Measurements from ENCODE around the gene HSDL2.

HSDL2 gene

GRCh38 chr9:112380102-112380824 lies at the start of gene HSDL2:
Gene HSDL2, plus strand, starts transcription at chr9:112380108. Its CDS starts 56 bp downstream, at chr9:112380164.
- Mint-ChIP-seq H3K27ac (peak within 1 kb of the TSS; percentile 98), H3K4me1 (peaks cover 37 to 65% of the 10 kb centered on the region in 2 donors), H3K4me3 (peak within 1 kb of the TSS; percentile 97 to 99), H3K27me3 (no peaks in the 10 kb centered on the region), H3K36me3 (no peaks in the 10 kb centered on the region), H3K9me3 (no peaks in the 10 kb centered on the region)
- ATAC-seq (replicated peaks) (peak; percentile 28 to 41), DNase-seq (peak; percentile 34)

GRCh38 chr9:112331674-112331952 lies 48.3 kb upstream of the HSDL2 start:
- Mint-ChIP-seq H3K27ac (peak overlapping the region; percentile 14), H3K4me3 (peak overlapping the region; percentile 92 to 94), H3K9me3 (no peaks in the 10 kb centered on the region), H3K4me1 (peaks cover 18 to 42% of the 10 kb centered on the region in 2 donors), H3K27me3 (no peaks in the 10 kb centered on the region), H3K36me3 (peaks cover 4 to 6% of the 10 kb centered on the region in 2 donors)
- ATAC-seq (replicated peaks) (no peak), DNase-seq (no peak)

- ATAC-seq (replicated peaks) = no peak
- Mint-ChIP-seq H3K27me3 (no peaks in the 10 kb centered on the region), H3K27ac (peak overlapping the region; percentile 97), H3K36me3 (peaks cover 4 to 6% of the 10 kb centered on the region in 2 donors), H3K4me3 (peak overlapping the region; percentile 92 to 94), H3K9me3 (no peaks in the 10 kb centered on the region), H3K4me1 (peaks cover 18 to 36% of the 10 kb centered on the region in 2 donors)
- DNase-seq = no peak
These were observed 47.7 kb upstream of the HSDL2 start for GRCh38 chr9:112332214-112332613.

GRCh38 chr9:112332674-112332976 lies 47.3 kb upstream of the HSDL2 start:
- H3K9me3 Mint-ChIP-seq = no peaks in the 10 kb centered on the region
- H3K36me3 Mint-ChIP-seq = peaks cover 4 to 6% of the 10 kb centered on the region in 2 donors
- peak overlapping the region; percentile 97 for H3K27ac Mint-ChIP-seq
- no peak for ATAC-seq (replicated peaks)
- H3K4me1 Mint-ChIP-seq = peaks cover 18 to 31% of the 10 kb centered on the region in 2 donors
- H3K4me3 Mint-ChIP-seq = peak overlapping the region; percentile 92 to 94
- no peak for DNase-seq
- H3K27me3 Mint-ChIP-seq = no peaks in the 10 kb centered on the region

GRCh38 chr9:112332977-112333638 lies 46.8 kb upstream of the HSDL2 start, which contains the start of gene PTBP3:
Gene PTBP3, minus strand, starts transcription at chr9:112333619. Its CDS starts 35,754 bp downstream, at chr9:112297865.
- Mint-ChIP-seq H3K36me3 (peaks cover 4 to 6% of the 10 kb centered on the region in 2 donors), H3K4me3 (peak within 1 kb of the TSS; percentile 98), H3K9me3 (no peaks in the 10 kb centered on the region), H3K27me3 (no peaks in the 10 kb centered on the region), H3K27ac (peak within 1 kb of the TSS; percentile 99), H3K4me1 (peaks cover 18 to 27% of the 10 kb centered on the region in 2 donors)
- ATAC-seq (replicated peaks) (peak; percentile 77 to 79), DNase-seq (peak; percentile 76)

GRCh38 chr9:112333639-112334431 lies 46.1 kb upstream of the HSDL2 start:
- Mint-ChIP-seq H3K4me1 (peaks cover 13 to 19% of the 10 kb centered on the region in 2 donors), H3K27me3 (no peaks in the 10 kb centered on the region), H3K9me3 (no peaks in the 10 kb centered on the region), H3K36me3 (no peaks in the 10 kb centered on the region), H3K27ac (peak overlapping the region; percentile 99), H3K4me3 (peak overlapping the region; percentile 98)
- peak; percentile 89 for DNase-seq
- peak; percentile 79 to 82 for ATAC-seq (replicated peaks)

GRCh38 chr9:112334432-112334841 lies 45.5 kb upstream of the HSDL2 start:
- Mint-ChIP-seq H3K9me3 (no peaks in the 10 kb centered on the region), H3K27ac (peak overlapping the region; percentile 99), H3K4me1 (peaks cover 13 to 19% of the 10 kb centered on the region in 2 donors), H3K4me3 (peak overlapping the region; percentile 98), H3K36me3 (no peaks in the 10 kb centered on the region), H3K27me3 (no peaks in the 10 kb centered on the region)
- DNase-seq = no peak
- no peak for ATAC-seq (replicated peaks)

GRCh38 chr9:112337547-112337946 lies 42.4 kb upstream of the HSDL2 start:
- no peak overlapping the region for H3K27ac Mint-ChIP-seq
- H3K9me3 Mint-ChIP-seq = no peaks in the 10 kb centered on the region
- H3K4me3 Mint-ChIP-seq = no peak overlapping the region
- H3K4me1 Mint-ChIP-seq = peaks cover 0 to 3% of the 10 kb centered on the region in 2 donors
- no peaks in the 10 kb centered on the region for H3K27me3 Mint-ChIP-seq
- no peak for ATAC-seq (replicated peaks)
- DNase-seq = no peak
- H3K36me3 Mint-ChIP-seq = no peaks in the 10 kb centered on the region

GRCh38 chr9:112338561-112338960 lies 41.3 kb upstream of the HSDL2 start:
- no peak overlapping the region for H3K4me3 Mint-ChIP-seq
- H3K36me3 Mint-ChIP-seq = no peaks in the 10 kb centered on the region
- DNase-seq = no peak
- no peaks in the 10 kb centered on the region for H3K9me3 Mint-ChIP-seq
- ATAC-seq (replicated peaks) = no peak
- peaks cover 0 to 3% of the 10 kb centered on the region in 2 donors for H3K4me1 Mint-ChIP-seq
- no peaks in the 10 kb centered on the region for H3K27me3 Mint-ChIP-seq
- H3K27ac Mint-ChIP-seq = no peak overlapping the region

- H3K4me1 Mint-ChIP-seq = no peaks in the 10 kb centered on the region
- no peaks in the 10 kb centered on the region for H3K9me3 Mint-ChIP-seq
- no peak overlapping the region for H3K27ac Mint-ChIP-seq
- H3K4me3 Mint-ChIP-seq = no peak overlapping the region
- no peak for DNase-seq
- ATAC-seq (replicated peaks) = no peak
- H3K36me3 Mint-ChIP-seq = no peaks in the 10 kb centered on the region
- H3K27me3 Mint-ChIP-seq = no peaks in the 10 kb centered on the region
These were observed 40.0 kb upstream of the HSDL2 start for GRCh38 chr9:112339886-112340285.

- no peak overlapping the region for H3K27ac Mint-ChIP-seq
- H3K4me3 Mint-ChIP-seq = no peak overlapping the region
- no peaks in the 10 kb centered on the region for H3K9me3 Mint-ChIP-seq
- no peaks in the 10 kb centered on the region for H3K4me1 Mint-ChIP-seq
- no peak for ATAC-seq (replicated peaks)
- H3K27me3 Mint-ChIP-seq = no peaks in the 10 kb centered on the region
- DNase-seq = no peak
- H3K36me3 Mint-ChIP-seq = no peaks in the 10 kb centered on the region
These were observed 38.2 kb upstream of the HSDL2 start for GRCh38 chr9:112341730-112342129.

GRCh38 chr9:112348257-112349007 lies 31.5 kb upstream of the HSDL2 start:
- no peaks in the 10 kb centered on the region for H3K9me3 Mint-ChIP-seq
- ATAC-seq (replicated peaks) (peak; percentile 65 to 76), DNase-seq (peak; percentile 60)
- peaks cover 0 to 5% of the 10 kb centered on the region in 2 donors for H3K36me3 Mint-ChIP-seq
- peaks cover 0 to 4% of the 10 kb centered on the region in 2 donors for H3K27me3 Mint-ChIP-seq
- H3K4me1 Mint-ChIP-seq = peaks cover 7 to 11% of the 10 kb centered on the region in 2 donors
- H3K27ac Mint-ChIP-seq = peak overlapping the region; percentile 96
- peak overlapping the region; percentile 80 to 92 for H3K4me3 Mint-ChIP-seq

- Mint-ChIP-seq H3K36me3 (peaks cover 0 to 5% of the 10 kb centered on the region in 2 donors), H3K9me3 (no peaks in the 10 kb centered on the region), H3K4me1 (peaks cover 7 to 11% of the 10 kb centered on the region in 2 donors), H3K4me3 (peak overlapping the region; percentile 80 to 92), H3K27me3 (peaks cover 0 to 4% of the 10 kb centered on the region in 2 donors), H3K27ac (peak overlapping the region; percentile 96)
- DNase-seq (no peak), ATAC-seq (replicated peaks) (peak; percentile 36 to 65)
These were observed 30.9 kb upstream of the HSDL2 start for GRCh38 chr9:112349008-112349333.

- ATAC-seq (replicated peaks) = no peak
- Mint-ChIP-seq H3K9me3 (no peaks in the 10 kb centered on the region), H3K36me3 (peaks cover 0 to 5% of the 10 kb centered on the region in 2 donors), H3K4me3 (no peak overlapping the region), H3K27me3 (peaks cover 0 to 4% of the 10 kb centered on the region in 2 donors), H3K4me1 (peaks cover 10 to 16% of the 10 kb centered on the region in 2 donors), H3K27ac (no peak overlapping the region)
- no peak for DNase-seq
These were observed 28.7 kb upstream of the HSDL2 start for GRCh38 chr9:112351184-112351583.
